ENCODE data around the gene TMEM185A. TPM values are rescaled to one million over a fixed set of nuclear protein-coding genes. Genes with fewer than 3 reads are reported as not detected.
"Not testable (repeated sequence)": the region's sequence is repeated elsewhere in the genome, so short reads cannot be mapped to it uniquely, and the experiment has no call there.

TMEM185A gene
- polyA plus RNA-seq, 1 donor from 2014 or later: 36.5 TPM

DNA sequence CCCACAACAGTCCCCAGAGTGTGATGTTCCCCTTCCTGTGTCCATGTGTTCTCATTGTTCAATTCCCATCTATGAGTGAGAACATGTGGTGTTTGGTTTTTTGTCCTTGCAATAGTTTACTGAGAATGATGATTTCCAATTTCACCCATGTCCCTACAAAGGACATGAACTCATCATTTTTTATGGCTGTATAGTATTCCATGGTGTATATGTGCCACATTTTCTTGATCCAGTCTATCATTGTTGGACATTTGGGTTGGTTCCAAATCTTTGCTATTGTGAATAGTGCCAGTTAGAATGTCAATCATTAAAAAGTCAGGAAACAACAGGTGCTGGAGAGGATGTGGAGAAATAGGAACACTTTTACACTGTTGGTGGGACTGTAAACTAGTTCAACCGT is 11.9 kb downstream of the TMEM185A start:
- H3K9ac ChIP-seq (ENCODE audit: low read length); H3K9me3 ChIP-seq (ENCODE audit: low read length); H3K4me3 ChIP-seq (ENCODE audit: low read length); H3K36me3 ChIP-seq (ENCODE audit: insufficient read depth, low read length); H3K27ac ChIP-seq (ENCODE audit: low read length); H4K20me1 ChIP-seq (ENCODE audit: insufficient read depth); H3K79me2 ChIP-seq (replicated peaks; ENCODE audit: insufficient read depth, low read length); H3K27me3 ChIP-seq (ENCODE audit: insufficient read depth, low read depth, low read length); H3F3A ChIP-seq (ENCODE audit: insufficient read depth, low read length, poor library complexity, severe bottlenecking); H3K9me2 ChIP-seq (ENCODE audit: insufficient read depth, low read length); H3K4me2 ChIP-seq (ENCODE audit: low read length); H2AFZ ChIP-seq (ENCODE audit: low read depth, low read length): not testable (repeated sequence)

- TF ChIP-seq REST (IDR thresholded peaks at IDR 0.05; ENCODE audit: borderline replicate concordance) (no peak), EZH2 (IDR thresholded peaks at IDR 0.05; ENCODE audit: borderline replicate concordance, insufficient read depth, low read length, poor library complexity, severe bottlenecking) (no peak), TAF1 (IDR thresholded peaks at IDR 0.05; ENCODE audit: low read depth) (no peak), RAD21 (conservative IDR thresholded peaks at IDR 0.05) (no peak), CTCF (IDR thresholded peaks at IDR 0.05; ENCODE audit: poor library complexity, severe bottlenecking) (no peak), SMC3 (conservative IDR thresholded peaks at IDR 0.05; ENCODE audit: poor library complexity) (no peak), MXI1 (conservative IDR thresholded peaks at IDR 0.05; ENCODE audit: poor library complexity, severe bottlenecking) (no peak), POLR2AphosphoS5 (IDR thresholded peaks at IDR 0.05) (no peak), EP300 (conservative IDR thresholded peaks at IDR 0.05; ENCODE audit: poor library complexity, severe bottlenecking) (no peak)
- Histone ChIP-seq H3K4me3 (ENCODE audit: low read length) (no peak overlapping the region), H3K79me2 (replicated peaks; ENCODE audit: insufficient read depth, low read length) (no peaks in the 10 kb centered on the region), H3K9ac (ENCODE audit: low read length) (no peak overlapping the region), H4K20me1 (ENCODE audit: insufficient read depth) (no peaks in the 10 kb centered on the region), H2AFZ (ENCODE audit: low read depth, low read length) (no peak overlapping the region), H3K27ac (ENCODE audit: low read length) (no peak overlapping the region), H3K9me3 (ENCODE audit: low read length) (no peaks in the 10 kb centered on the region), H3K36me3 (ENCODE audit: insufficient read depth, low read length) (no peaks in the 10 kb centered on the region), H3K9me2 (ENCODE audit: insufficient read depth, low read length) (no peaks in the 10 kb centered on the region), H3F3A (ENCODE audit: insufficient read depth, low read length, poor library complexity, severe bottlenecking) (no peaks in the 10 kb centered on the region), H3K4me2 (ENCODE audit: low read length) (no peak overlapping the region), H3K27me3 (ENCODE audit: insufficient read depth, low read depth, low read length) (no peaks in the 10 kb centered on the region)
Measured at GRCh38 chrX:149618871-149619270, 12.7 kb downstream of the TMEM185A start.

DNA sequence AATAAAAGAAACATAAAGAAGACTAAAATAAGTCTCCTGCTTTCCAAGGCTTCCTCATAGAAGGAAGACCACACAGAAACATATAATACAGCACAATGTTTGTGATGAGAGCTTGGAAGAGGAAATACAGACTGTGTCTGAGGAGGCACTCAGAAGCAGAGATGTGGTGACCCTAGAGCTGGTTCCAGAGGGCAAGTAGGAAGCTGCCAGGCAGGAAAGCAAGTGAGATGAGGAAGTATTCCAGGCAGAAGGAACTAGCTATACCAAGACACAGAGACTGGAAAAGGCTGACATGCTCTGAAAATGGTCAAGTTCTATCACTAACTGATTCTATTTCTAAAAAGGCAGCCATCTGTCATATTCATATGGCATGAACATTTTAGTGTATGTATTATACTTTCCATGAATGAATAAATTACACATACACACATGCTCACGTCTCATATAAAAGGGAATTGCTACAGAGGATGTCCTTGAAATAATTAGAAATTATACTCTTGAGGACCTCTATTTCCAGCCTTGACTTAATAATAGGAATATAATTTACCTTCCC is 19.9 kb downstream of the TMEM185A start:
- no peaks in the 10 kb centered on the region for H3K27me3 ChIP-seq (ENCODE audit: insufficient read depth, low read depth, low read length)
- no peak overlapping the region for H2AFZ ChIP-seq (ENCODE audit: low read depth, low read length)
- H3K4me2 ChIP-seq (ENCODE audit: low read length): no peak overlapping the region
- no peak overlapping the region for H3K9ac ChIP-seq (ENCODE audit: low read length)
- no peaks in the 10 kb centered on the region for H3K36me3 ChIP-seq (ENCODE audit: insufficient read depth, low read length)
- no peaks in the 10 kb centered on the region for H3K9me3 ChIP-seq (ENCODE audit: low read length)
- no peaks in the 10 kb centered on the region for H3K9me2 ChIP-seq (ENCODE audit: insufficient read depth, low read length)
- H3F3A ChIP-seq (ENCODE audit: insufficient read depth, low read length, poor library complexity, severe bottlenecking): no peaks in the 10 kb centered on the region
- TF ChIP-seq SMC3 (conservative IDR thresholded peaks at IDR 0.05; ENCODE audit: poor library complexity): no peak
- TF ChIP-seq REST (IDR thresholded peaks at IDR 0.05; ENCODE audit: borderline replicate concordance): no peak
- TF ChIP-seq POLR2AphosphoS5 (IDR thresholded peaks at IDR 0.05): no peak
- no peak for TF ChIP-seq RAD21 (conservative IDR thresholded peaks at IDR 0.05)
- TF ChIP-seq CTCF (IDR thresholded peaks at IDR 0.05; ENCODE audit: poor library complexity, severe bottlenecking): no peak
- TF ChIP-seq EZH2 (IDR thresholded peaks at IDR 0.05; ENCODE audit: borderline replicate concordance, insufficient read depth, low read length, poor library complexity, severe bottlenecking): no peak
- TF ChIP-seq MXI1 (conservative IDR thresholded peaks at IDR 0.05; ENCODE audit: poor library complexity, severe bottlenecking): no peak
- TF ChIP-seq EP300 (conservative IDR thresholded peaks at IDR 0.05; ENCODE audit: poor library complexity, severe bottlenecking): no peak
- no peak for TF ChIP-seq TAF1 (IDR thresholded peaks at IDR 0.05; ENCODE audit: low read depth)
- H3K4me3 ChIP-seq (ENCODE audit: low read length): no peak overlapping the region
- H3K27ac ChIP-seq (ENCODE audit: low read length): no peak overlapping the region
- H3K79me2 ChIP-seq (replicated peaks; ENCODE audit: insufficient read depth, low read length): no peaks in the 10 kb centered on the region
- no peaks in the 10 kb centered on the region for H4K20me1 ChIP-seq (ENCODE audit: insufficient read depth)

All from neural cell (in vitro differentiated cells).